Upper lobe of left lung (tissue), 6 donors: ENCODE results near the gene MAPK14. TPM values are rescaled to one million over a fixed set of nuclear protein-coding genes. Genes with fewer than 3 reads are reported as not detected.

Experiments used
- ATAC-seq, 2 donors: fragments of 200-7000 bp; cut with Tn5 transposase; one replicate each; pipeline ENCODE4 v1.9.1; 2022; ENCODE audit warnings: mild to moderate bottlenecking in 2 of 2, moderate library complexity in 2 of 2; ENCODE audit not compliant: low FRiP score in 2 of 2
- DNase-seq, 2 donors: peaks; one replicate each; pipeline ENCODE4 v3.0.0-alpha.2; 2019 to 2020
- H3K27ac ChIP-seq, 4 donors: fragments of 200-600 bp; sonication (generic); one replicate each; pipeline ENCODE4 v1.5.1; 2016 to 2019
- H3K27me3 ChIP-seq, 4 donors: fragments of 200-600 bp; sonication (generic); one replicate each; pipeline ENCODE4 v1.5.1; 2017 to 2019
- H3K36me3 ChIP-seq, 4 donors: fragments of 200-600 bp; sonication (generic); one replicate each; pipeline ENCODE4 v1.5.1; 2016 to 2019
- H3K4me1 ChIP-seq, 4 donors: fragments of 200-600 bp; sonication (generic); one replicate each; pipeline ENCODE4 v1.5.1; 2018 to 2019
- H3K4me3 ChIP-seq, 4 donors: fragments of 200-600 bp; sonication (generic); one replicate each; pipeline ENCODE4 v1.5.1; 2017 to 2019; ENCODE audit warnings: mild to moderate bottlenecking in 2 of 4, moderate library complexity in 1 of 4
- H3K9me3 ChIP-seq, 4 donors: fragments of 200-600 bp; sonication (generic); one replicate each; pipeline ENCODE4 v1.5.1; 2018 to 2019
- EP300 ChIP-seq, 4 donors: sonication (generic); formaldehyde crosslinking; IDR thresholded peaks; one replicate each; pipeline ENCODE4 v1.5.1; 2017; ENCODE audit warnings: antibody characterized with exemption in 4 of 4, control low read depth in 2 of 4
- POLR2A ChIP-seq, 4 donors: fragments of 450-650 bp; IDR thresholded peaks; one replicate each; pipeline ENCODE4 v1.5.1; 2016 to 2017; ENCODE audit warnings: antibody characterized with exemption in 4 of 4, mild to moderate bottlenecking in 2 of 4
- POLR2AphosphoS5 ChIP-seq, 2 donors: sonication (generic); formaldehyde crosslinking; IDR thresholded peaks; one replicate each; pipeline ENCODE4 v1.5.1; 2017; ENCODE audit warnings: antibody characterized with exemption in 2 of 2
- WGBS, 2 donors: methylation state at CpG; one replicate each; pipeline ENCODE4 v1.1.5; 2017 to 2018; 5-methylcytosine and 5-hydroxymethylcytosine counted together
- total RNA-seq, 6 donors: library from RNA; depleted of rRNA in 4 of 6; stranded (reverse); fragments of >200 nt in 4 of 6; gene quantifications; one replicate each; pipeline versions ENCODE4 v1.1.0 to v1.2.1, GENCODE V29; 2016 to 2021
- TF ChIP-seq, protein P1 (sequence below), 6 experiments: fragments of 450-650 bp in 4 of 6; fragments of 200-600 bp in 2 of 6; sonication (generic) in 2 of 6; IDR thresholded peaks; one replicate each; pipeline ENCODE4 v1.5.1; 2016 to 2019; ENCODE audit warnings: antibody characterized with exemption in 6 of 6
- donor health status: DM: no; HTN: no; CAD: no; lungs with moderate emphysema.
- donor health status: DM: no; HTN: yes; CAD: no; lungs with severe emphysema.

MAPK14 gene
- total RNA-seq, 6 donors from 2014 or later, result 39.8 to 96.3 (median 70.8) TPM

DNA sequence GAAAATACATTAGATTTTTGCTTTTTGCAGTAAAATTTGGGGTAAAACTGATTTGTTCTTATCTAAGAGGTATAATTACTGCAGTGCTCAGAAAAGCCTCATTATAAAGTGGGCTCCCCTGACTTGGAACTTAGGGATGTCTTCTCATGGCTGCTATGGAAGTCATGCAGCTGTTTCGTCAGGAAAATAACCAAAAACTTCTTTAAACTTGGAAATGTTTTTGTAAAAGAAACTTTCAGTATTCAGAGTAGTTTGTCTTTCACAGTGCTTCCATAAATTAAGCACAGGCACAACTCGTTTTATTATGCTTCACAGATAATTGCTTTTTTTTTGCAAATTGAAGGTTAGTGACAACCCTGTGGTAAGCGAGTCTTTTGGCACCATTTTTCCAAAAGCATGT lies 6.8 kb downstream of the MAPK14 start:
- Histone ChIP-seq H3K27ac (peak overlapping the region in 2 of 4 donors; percentile 24 to 27), H3K9me3 (no peaks in the 10 kb centered on the region), H3K27me3 (no peaks in the 10 kb centered on the region), H3K4me1 (peaks cover 79 to 87% (median 83%) of the 10 kb centered on the region in 4 donors), H3K4me3 (no peak overlapping the region), H3K36me3 (no peaks in the 10 kb centered on the region)
- DNase-seq, result no peak
- 70 to 71% methylated on average over 3 of the region's 3 CpGs for WGBS, 2 donors
- no peak for TF ChIP-seq EP300 (IDR thresholded peaks at IDR 0.05)
- no peak for TF ChIP-seq POLR2AphosphoS5 (IDR thresholded peaks at IDR 0.05)
- no peak for TF ChIP-seq POLR2A (IDR thresholded peaks at IDR 0.05)
- TF ChIP-seq, protein P1, sequence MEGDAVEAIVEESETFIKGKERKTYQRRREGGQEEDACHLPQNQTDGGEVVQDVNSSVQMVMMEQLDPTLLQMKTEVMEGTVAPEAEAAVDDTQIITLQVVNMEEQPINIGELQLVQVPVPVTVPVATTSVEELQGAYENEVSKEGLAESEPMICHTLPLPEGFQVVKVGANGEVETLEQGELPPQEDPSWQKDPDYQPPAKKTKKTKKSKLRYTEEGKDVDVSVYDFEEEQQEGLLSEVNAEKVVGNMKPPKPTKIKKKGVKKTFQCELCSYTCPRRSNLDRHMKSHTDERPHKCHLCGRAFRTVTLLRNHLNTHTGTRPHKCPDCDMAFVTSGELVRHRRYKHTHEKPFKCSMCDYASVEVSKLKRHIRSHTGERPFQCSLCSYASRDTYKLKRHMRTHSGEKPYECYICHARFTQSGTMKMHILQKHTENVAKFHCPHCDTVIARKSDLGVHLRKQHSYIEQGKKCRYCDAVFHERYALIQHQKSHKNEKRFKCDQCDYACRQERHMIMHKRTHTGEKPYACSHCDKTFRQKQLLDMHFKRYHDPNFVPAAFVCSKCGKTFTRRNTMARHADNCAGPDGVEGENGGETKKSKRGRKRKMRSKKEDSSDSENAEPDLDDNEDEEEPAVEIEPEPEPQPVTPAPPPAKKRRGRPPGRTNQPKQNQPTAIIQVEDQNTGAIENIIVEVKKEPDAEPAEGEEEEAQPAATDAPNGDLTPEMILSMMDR (IDR thresholded peaks at IDR 0.05), result no peak
- ATAC-seq, result no peak

DNA sequence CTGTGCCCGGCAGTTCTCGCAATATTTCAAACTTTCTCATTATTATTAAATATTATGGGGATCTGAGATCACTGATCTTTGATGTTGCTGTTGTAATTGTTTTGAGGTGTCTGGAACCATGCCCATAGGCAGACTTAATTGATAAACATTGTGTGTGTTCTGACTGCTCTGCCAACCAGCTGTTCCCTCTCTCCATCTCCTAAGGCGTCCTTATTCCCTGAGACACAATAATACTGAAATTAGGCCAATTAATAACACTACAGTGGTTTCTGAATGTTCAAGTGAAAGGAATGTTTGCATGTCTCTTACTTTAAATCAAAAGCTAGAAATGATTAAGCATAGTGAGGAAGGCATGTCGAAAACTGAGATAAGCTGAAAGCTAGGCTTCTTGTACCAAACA lies 7.6 kb downstream of the MAPK14 start:
- no peak overlapping the region for H3K27ac ChIP-seq
- TF ChIP-seq POLR2A (IDR thresholded peaks at IDR 0.05) (no peak), POLR2AphosphoS5 (IDR thresholded peaks at IDR 0.05) (no peak), EP300 (IDR thresholded peaks at IDR 0.05) (no peak)
- TF ChIP-seq, protein P1 (IDR thresholded peaks at IDR 0.05), result no peak
- no peak for DNase-seq
- H3K4me3 ChIP-seq, result no peak overlapping the region
- no peaks in the 10 kb centered on the region for H3K27me3 ChIP-seq
- H3K4me1 ChIP-seq, result peaks cover 72 to 89% (median 83%) of the 10 kb centered on the region in 4 donors
- H3K9me3 ChIP-seq, result no peaks in the 10 kb centered on the region
- no peak for ATAC-seq
- H3K36me3 ChIP-seq, result no peaks in the 10 kb centered on the region
- 43 to 48% methylated on average over 4 of the region's 4 CpGs for WGBS, 2 donors

DNA sequence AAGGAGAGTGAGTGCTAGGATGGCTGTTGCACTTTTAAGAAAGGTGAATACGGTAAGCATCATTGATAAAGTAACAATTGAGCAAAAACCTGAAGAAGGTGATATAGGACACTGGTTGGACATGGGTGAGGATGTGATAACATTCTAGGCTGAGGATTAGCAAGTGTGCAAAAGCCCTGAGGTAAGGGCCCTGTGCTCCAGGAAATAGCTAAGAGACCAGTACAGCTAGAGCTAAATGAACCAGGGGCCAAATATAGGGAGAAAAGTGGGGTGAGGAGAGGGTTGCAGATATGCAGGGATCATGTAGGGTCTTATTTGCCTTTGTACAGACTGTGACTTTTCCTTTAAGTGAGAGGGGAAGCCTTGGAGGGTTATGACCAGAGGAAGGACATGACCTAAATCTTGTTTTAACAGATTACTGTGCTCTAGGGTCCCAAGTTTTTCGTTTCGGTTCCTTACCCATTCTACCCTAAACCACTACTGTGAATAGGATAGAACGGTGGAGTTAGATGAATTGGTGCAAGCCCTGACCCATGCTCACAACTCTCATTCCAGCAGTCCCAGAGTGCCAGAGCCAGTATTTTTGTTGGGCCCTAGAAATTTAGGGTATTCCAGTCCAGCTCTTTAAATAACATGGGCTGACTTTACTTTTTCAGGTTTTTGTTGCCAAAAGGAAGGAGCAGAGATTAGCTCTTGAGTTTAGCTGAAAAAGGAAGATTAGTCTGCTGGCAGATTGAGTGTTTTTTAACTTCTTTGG lies 10.7 kb downstream of the MAPK14 start:
- Histone ChIP-seq H3K36me3 (no peaks in the 10 kb centered on the region), H3K27me3 (no peaks in the 10 kb centered on the region), H3K27ac (peak overlapping the region in 1 of 4 donors; percentile 35), H3K4me3 (no peak overlapping the region), H3K9me3 (no peaks in the 10 kb centered on the region), H3K4me1 (peaks cover 49 to 67% (median 63%) of the 10 kb centered on the region in 4 donors)
- TF ChIP-seq, protein P1 (IDR thresholded peaks at IDR 0.05), result no peak
- TF ChIP-seq EP300 (IDR thresholded peaks at IDR 0.05) (no peak), POLR2A (IDR thresholded peaks at IDR 0.05) (no peak), POLR2AphosphoS5 (IDR thresholded peaks at IDR 0.05) (no peak)
- WGBS, 2 donors, result 47 to 51% methylated on average over 4 of the region's 4 CpGs
- peak; percentile 40 to 53 for ATAC-seq
- no peak for DNase-seq

DNA sequence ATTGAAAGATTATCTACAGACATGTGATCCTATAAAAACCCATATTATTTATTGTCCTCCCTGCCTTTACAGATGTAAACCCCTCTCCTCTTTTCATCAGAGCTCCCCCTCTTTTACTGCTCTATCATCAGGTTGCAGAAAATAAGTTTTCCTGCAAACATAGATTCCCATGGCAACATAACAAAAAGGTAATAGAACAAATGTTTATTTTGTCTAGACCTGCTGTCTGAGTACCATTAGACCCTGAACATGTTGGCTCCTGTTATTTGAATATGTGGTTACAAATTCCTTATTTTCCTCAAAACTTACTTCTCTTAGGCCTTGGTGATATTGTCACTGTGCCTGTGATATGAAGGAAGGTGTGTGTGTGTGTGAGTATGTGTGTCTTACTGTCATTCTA lies 11.5 kb downstream of the MAPK14 start:
- Histone ChIP-seq H3K27ac (no peak overlapping the region), H3K36me3 (no peaks in the 10 kb centered on the region), H3K4me1 (peaks cover 41 to 59% (median 55%) of the 10 kb centered on the region in 4 donors), H3K4me3 (no peak overlapping the region), H3K9me3 (no peaks in the 10 kb centered on the region), H3K27me3 (no peaks in the 10 kb centered on the region)
- no peak for TF ChIP-seq POLR2A (IDR thresholded peaks at IDR 0.05)
- no peak for TF ChIP-seq POLR2AphosphoS5 (IDR thresholded peaks at IDR 0.05)
- no peak for TF ChIP-seq EP300 (IDR thresholded peaks at IDR 0.05)
- TF ChIP-seq, protein P1 (IDR thresholded peaks at IDR 0.05), result no peak
- DNase-seq, result no peak
- no peak for ATAC-seq

DNA sequence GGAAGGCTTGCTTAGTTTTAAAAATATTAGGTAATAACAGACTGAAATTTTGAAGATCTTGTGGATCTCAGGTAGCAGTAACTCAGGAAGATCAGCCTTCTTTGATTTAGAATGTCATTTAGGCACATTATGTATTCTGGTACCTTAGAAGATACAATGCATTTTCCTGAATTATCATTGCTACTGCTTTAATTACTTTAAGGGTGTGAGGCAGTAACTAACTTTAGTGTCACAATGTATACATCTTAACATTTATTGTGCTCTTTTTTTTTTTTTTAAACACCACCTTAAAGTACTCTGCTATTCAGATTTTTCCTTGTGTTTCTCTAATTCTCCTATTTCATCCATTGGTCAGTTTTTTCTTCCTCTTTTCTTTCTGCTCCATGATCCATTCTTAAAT lies 13.3 kb downstream of the MAPK14 start:
- H3K4me3 ChIP-seq, result no peak overlapping the region
- no peaks in the 10 kb centered on the region for H3K9me3 ChIP-seq
- H3K4me1 ChIP-seq, result peaks cover 23 to 42% (median 37%) of the 10 kb centered on the region in 4 donors
- H3K27me3 ChIP-seq, result no peaks in the 10 kb centered on the region
- H3K27ac ChIP-seq, result no peak overlapping the region
- DNase-seq (no peak), ATAC-seq (no peak)
- no peaks in the 10 kb centered on the region for H3K36me3 ChIP-seq
- TF ChIP-seq POLR2AphosphoS5 (IDR thresholded peaks at IDR 0.05) (no peak), POLR2A (IDR thresholded peaks at IDR 0.05) (no peak), EP300 (IDR thresholded peaks at IDR 0.05) (no peak)
- TF ChIP-seq, protein P1 (IDR thresholded peaks at IDR 0.05), result no peak
